ENCODE results near the gene EGLN3. TPM values are rescaled to one million over a fixed set of nuclear protein-coding genes. Genes with fewer than 3 reads are reported as not detected.

The EGLN3 gene
- total RNA-seq, 6 experiments from 2014 or later, result 1.9 to 25.4 (median 2.1) TPM

- Histone ChIP-seq H3K36me3 (no peaks in the 10 kb centered on the region), H3K4me3 (no peak overlapping the region), H3K4me1 (peaks cover 0 to 2% (median 0%) of the 10 kb centered on the region in 4 donors), H3K27me3 (no peaks in the 10 kb centered on the region), H3K9me3 (no peaks in the 10 kb centered on the region), H3K27ac (no peak overlapping the region)
- ATAC-seq (no peak), DNase-seq (no peak)
- TF ChIP-seq, protein P1, sequence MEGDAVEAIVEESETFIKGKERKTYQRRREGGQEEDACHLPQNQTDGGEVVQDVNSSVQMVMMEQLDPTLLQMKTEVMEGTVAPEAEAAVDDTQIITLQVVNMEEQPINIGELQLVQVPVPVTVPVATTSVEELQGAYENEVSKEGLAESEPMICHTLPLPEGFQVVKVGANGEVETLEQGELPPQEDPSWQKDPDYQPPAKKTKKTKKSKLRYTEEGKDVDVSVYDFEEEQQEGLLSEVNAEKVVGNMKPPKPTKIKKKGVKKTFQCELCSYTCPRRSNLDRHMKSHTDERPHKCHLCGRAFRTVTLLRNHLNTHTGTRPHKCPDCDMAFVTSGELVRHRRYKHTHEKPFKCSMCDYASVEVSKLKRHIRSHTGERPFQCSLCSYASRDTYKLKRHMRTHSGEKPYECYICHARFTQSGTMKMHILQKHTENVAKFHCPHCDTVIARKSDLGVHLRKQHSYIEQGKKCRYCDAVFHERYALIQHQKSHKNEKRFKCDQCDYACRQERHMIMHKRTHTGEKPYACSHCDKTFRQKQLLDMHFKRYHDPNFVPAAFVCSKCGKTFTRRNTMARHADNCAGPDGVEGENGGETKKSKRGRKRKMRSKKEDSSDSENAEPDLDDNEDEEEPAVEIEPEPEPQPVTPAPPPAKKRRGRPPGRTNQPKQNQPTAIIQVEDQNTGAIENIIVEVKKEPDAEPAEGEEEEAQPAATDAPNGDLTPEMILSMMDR (IDR thresholded peaks at IDR 0.05), result no peak
- TF ChIP-seq POLR2A (IDR thresholded peaks at IDR 0.05), result no peak
- WGBS (ENCODE audit: insufficient coverage, low coverage, low lambda C conversion rate, missing lambda C conversion rate), result 67% methylated on average over 2 of the region's 2 CpGs
- intact Hi-C loops (cut with DNase I), result no loop called here
Observed at GRCh38 chr14:33956640-33957039, 5.8 kb upstream of the EGLN3 start.

DNA sequence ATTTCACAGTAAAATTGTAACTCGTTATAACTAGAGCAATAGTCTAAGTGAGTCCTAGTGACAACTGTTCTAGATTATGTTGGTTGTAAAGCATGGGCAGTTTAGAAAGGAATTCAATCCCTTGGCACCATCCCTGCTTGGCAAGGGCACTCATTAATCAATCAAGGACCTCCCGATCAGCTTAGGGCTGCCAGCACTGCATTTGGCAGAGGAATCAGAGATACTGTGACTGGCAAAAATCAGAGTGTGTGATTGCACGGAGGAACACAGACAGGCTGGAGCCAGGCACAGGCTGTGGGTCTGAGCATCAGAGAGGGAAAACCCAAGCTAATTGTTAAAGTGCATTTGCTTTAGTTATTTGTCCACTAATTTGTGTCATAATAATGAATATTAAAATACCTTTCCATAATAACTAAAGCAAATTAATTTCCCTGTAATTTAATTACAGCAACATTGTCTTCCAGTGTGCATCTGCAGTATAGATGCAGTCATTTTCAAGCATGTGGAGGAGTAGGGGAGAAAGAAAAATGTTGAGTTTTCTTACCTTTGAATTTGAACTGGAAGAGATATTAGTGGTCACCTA is 3.2 kb upstream of the EGLN3 start:
- Histone ChIP-seq H3K36me3 (no peaks in the 10 kb centered on the region), H3K4me1 (peaks cover 0 to 15% (median 4%) of the 10 kb centered on the region in 4 donors), H3K27ac (no peak overlapping the region), H3K9me3 (no peaks in the 10 kb centered on the region), H3K27me3 (peaks cover 0 to 5% of the 10 kb centered on the region in 2 donors), H3K4me3 (no peak overlapping the region)
- TF ChIP-seq, protein P1 (IDR thresholded peaks at IDR 0.05), result no peak
- TF ChIP-seq POLR2A (IDR thresholded peaks at IDR 0.05), result no peak
- 29% methylated on average over 3 of the region's 3 CpGs for WGBS (ENCODE audit: insufficient coverage, low coverage, low lambda C conversion rate, missing lambda C conversion rate)
- intact Hi-C loops (cut with DNase I), result no loop called here
- peak in 1 of 3 donors; percentile 56 for DNase-seq
- peak in 3 of 4 donors; percentile 7 to 24 (median 13) for ATAC-seq

- H3K36me3 ChIP-seq, result no peaks in the 10 kb centered on the region
- 79% methylated on average over 1 of the region's 1 CpG for WGBS (ENCODE audit: insufficient coverage, low coverage, low lambda C conversion rate, missing lambda C conversion rate)
- peaks cover 0 to 15% (median 4%) of the 10 kb centered on the region in 4 donors for H3K4me1 ChIP-seq
- TF ChIP-seq, protein P1 (IDR thresholded peaks at IDR 0.05), result no peak
- TF ChIP-seq POLR2A (IDR thresholded peaks at IDR 0.05), result no peak
- intact Hi-C loops (cut with DNase I), result no loop called here
- no peaks in the 10 kb centered on the region for H3K9me3 ChIP-seq
- H3K4me3 ChIP-seq, result no peak overlapping the region
- peaks cover 0 to 5% of the 10 kb centered on the region in 2 donors for H3K27me3 ChIP-seq
- ATAC-seq (no peak), DNase-seq (no peak)
- no peak overlapping the region for H3K27ac ChIP-seq
Observed at GRCh38 chr14:33952541-33952940, 1.7 kb upstream of the EGLN3 start.

DNA sequence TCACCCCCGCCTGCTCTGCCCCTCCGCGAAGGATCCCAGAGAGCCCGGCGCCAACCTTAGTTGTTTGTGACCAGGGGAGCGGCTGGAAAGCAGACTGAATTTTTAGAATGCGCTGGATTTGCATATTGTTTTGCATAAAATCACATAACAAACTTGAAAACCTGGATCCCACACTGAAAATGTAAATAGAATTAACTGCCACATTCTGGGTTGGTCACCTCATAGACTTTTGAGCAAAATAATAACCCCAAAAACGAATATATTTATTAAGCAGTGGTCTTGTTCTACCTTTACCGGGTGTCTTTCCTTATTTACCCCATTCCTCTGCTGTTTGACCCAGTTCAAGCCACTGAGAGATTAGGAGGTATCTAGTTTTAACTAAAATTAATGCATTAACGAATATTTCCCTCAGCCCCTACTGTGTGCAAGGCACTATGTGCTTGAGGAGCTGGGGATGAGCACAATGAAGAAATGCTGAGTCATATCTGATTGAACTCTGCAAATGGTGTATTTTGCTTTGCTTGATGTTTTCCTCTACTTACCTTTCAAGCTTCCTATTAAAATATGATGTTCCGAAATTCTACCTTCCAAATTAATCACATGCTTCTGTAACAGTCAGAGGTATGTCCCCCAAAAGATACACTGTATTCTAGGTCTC is 438 bp upstream of the EGLN3 start:
- TF ChIP-seq, protein P1 (IDR thresholded peaks at IDR 0.05), result no peak
- no peak for TF ChIP-seq POLR2A (IDR thresholded peaks at IDR 0.05)
- Histone ChIP-seq H3K27ac (no peak overlapping the region), H3K9me3 (no peaks in the 10 kb centered on the region), H3K36me3 (no peaks in the 10 kb centered on the region), H3K4me1 (peaks cover 0 to 15% (median 4%) of the 10 kb centered on the region in 4 donors), H3K27me3 (peaks cover 0 to 5% of the 10 kb centered on the region in 2 donors), H3K4me3 (peak overlapping the region in 2 of 3 donors; percentile 47 to 57)
- intact Hi-C loops (cut with DNase I), result no loop called here
- ATAC-seq (no peak), DNase-seq (no peak)
- 16% methylated on average over 8 of the region's 11 CpGs for WGBS (ENCODE audit: insufficient coverage, low coverage, low lambda C conversion rate, missing lambda C conversion rate)

All from right lobe of liver (tissue), 6 donors.